ENCODE results near the gene DDX59. TPM values are rescaled to one million over a fixed set of nuclear protein-coding genes. Genes with fewer than 3 reads are reported as not detected.

The DDX59 gene
- total RNA-seq, 3 donors from 2014 or later, result 23.6 to 30.1 (median 24.2) TPM

DNA sequence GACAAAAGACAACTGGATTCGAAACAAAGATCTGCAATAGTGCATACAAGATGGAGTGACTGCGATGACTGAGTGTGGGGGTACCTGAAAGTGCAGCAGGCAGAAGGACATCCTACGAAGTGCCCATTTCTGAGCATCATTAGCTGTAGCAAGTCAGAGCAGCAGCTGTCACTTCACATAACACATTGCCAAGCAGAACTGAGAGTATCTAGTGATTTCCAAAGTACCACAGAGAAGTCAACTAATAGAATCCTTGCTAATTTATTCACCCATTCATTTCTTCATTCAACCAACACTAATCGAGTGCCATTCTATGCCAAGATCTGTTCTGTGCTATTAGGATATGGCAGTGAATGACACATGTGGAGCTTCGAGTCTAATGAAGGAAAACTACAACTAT is 37.4 kb upstream of the DDX59 start:
- Histone ChIP-seq H3K27ac (no peak overlapping the region), H3K4me3 (no peak overlapping the region), H3K4me1 (no peaks in the 10 kb centered on the region), H3K27me3 (no peaks in the 10 kb centered on the region), H3K36me3 (no peaks in the 10 kb centered on the region), H3K9me3 (no peaks in the 10 kb centered on the region)
- TF ChIP-seq POLR2AphosphoS5 (IDR thresholded peaks at IDR 0.05) (no peak), POLR2A (IDR thresholded peaks at IDR 0.05) (no peak)
- TF ChIP-seq, protein P1, sequence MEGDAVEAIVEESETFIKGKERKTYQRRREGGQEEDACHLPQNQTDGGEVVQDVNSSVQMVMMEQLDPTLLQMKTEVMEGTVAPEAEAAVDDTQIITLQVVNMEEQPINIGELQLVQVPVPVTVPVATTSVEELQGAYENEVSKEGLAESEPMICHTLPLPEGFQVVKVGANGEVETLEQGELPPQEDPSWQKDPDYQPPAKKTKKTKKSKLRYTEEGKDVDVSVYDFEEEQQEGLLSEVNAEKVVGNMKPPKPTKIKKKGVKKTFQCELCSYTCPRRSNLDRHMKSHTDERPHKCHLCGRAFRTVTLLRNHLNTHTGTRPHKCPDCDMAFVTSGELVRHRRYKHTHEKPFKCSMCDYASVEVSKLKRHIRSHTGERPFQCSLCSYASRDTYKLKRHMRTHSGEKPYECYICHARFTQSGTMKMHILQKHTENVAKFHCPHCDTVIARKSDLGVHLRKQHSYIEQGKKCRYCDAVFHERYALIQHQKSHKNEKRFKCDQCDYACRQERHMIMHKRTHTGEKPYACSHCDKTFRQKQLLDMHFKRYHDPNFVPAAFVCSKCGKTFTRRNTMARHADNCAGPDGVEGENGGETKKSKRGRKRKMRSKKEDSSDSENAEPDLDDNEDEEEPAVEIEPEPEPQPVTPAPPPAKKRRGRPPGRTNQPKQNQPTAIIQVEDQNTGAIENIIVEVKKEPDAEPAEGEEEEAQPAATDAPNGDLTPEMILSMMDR (IDR thresholded peaks at IDR 0.05), result no peak
- no peak for DNase-seq (ENCODE audit: low spot score in 2 of 2)
- intact Hi-C loops (cut with DNase I; ENCODE audit: low total_unique reads), result no loop called here

DNA sequence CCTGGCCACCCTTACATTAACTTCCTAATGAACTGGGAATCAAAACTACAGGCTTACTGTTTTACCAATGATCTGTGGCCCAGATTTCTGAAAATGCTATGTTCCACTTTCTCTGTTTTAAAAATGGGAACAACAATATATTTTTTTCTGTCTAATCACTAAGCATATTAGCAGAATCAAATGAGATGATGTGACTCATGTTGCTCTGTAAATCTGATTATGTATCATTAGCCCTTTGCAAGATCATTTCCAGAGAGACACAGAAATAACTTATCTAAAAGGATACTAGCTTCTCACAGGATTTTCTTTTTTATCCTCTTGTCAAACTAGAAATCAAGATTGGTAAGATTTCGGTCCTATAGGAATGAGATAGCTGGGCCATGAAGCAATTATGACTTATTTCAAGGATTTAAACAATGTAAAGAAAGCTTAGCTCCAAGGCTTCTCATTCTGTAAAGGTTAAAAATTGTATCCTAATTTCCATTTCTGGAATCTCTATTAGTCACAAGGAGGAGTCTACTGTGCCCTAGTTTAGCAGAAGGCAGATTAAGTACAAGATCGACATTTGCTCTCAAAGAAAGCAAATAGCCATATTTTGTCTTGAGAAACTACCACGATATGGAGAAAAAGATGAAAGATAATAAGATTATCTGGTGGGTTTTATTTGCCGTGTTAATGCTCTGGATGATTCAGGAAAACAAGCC is 36.6 kb upstream of the DDX59 start:
- DNase-seq (ENCODE audit: low spot score in 2 of 2), result no peak
- intact Hi-C loops (cut with DNase I; ENCODE audit: low total_unique reads), result no loop called here
- H3K4me1 ChIP-seq, result no peaks in the 10 kb centered on the region
- no peak overlapping the region for H3K27ac ChIP-seq
- H3K9me3 ChIP-seq, result no peaks in the 10 kb centered on the region
- no peak overlapping the region for H3K4me3 ChIP-seq
- no peaks in the 10 kb centered on the region for H3K36me3 ChIP-seq
- no peaks in the 10 kb centered on the region for H3K27me3 ChIP-seq
- TF ChIP-seq POLR2AphosphoS5 (IDR thresholded peaks at IDR 0.05) (no peak), POLR2A (IDR thresholded peaks at IDR 0.05) (no peak)
- TF ChIP-seq, protein P1 (IDR thresholded peaks at IDR 0.05), result no peak

DNA sequence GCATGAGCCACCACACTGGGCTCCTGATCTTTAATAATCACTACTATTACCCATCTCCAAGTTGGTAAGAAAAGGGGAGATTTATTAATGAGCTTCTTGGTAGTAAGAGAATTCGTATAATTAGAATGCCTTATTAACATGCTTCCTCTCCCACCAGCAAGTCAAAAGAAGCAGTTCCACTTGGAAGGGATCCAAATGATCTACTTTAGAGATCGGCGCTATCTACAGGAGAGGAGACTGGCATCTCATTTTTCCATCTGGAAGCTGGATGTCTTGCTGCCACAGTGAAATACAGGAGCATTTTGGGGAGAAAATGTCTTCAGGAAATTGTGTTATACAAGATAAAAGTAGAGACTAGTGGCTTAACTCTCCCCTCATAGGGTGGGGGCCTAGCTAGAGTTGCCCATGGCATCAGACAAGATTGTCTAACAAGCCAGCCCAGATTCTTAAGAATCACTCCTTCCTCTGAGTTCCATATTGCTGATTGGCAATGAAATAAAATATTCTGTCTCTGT is 35.3 kb upstream of the DDX59 start:
- no peaks in the 10 kb centered on the region for H3K36me3 ChIP-seq
- TF ChIP-seq, protein P1 (IDR thresholded peaks at IDR 0.05), result no peak
- TF ChIP-seq POLR2AphosphoS5 (IDR thresholded peaks at IDR 0.05) (no peak), POLR2A (IDR thresholded peaks at IDR 0.05) (no peak)
- H3K4me1 ChIP-seq, result no peaks in the 10 kb centered on the region
- no peaks in the 10 kb centered on the region for H3K27me3 ChIP-seq
- no peak overlapping the region for H3K4me3 ChIP-seq
- intact Hi-C loops (cut with DNase I; ENCODE audit: low total_unique reads), result no loop called here
- H3K9me3 ChIP-seq, result no peaks in the 10 kb centered on the region
- H3K27ac ChIP-seq, result no peak overlapping the region
- no peak for DNase-seq (ENCODE audit: low spot score in 2 of 2)

DNA sequence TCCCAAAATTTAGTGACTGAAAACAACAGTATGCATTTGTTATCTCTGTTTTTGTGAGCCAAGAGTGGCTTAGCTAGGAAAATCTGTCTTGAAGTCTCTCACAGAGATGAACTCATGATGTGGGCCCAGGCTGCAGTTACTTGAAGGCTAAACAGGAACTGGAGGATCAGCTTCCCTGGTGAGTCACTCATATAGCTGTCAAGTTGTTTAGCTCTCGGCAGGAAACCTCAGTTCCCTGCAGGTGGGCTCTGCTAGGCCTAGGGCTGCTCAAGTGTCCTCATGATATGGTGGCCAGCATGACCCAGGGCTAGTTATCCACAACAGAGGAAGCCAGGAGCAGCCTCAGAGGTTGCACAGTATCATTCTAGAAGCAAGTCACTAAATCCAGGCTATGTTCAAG is 30.2 kb upstream of the DDX59 start:
- no peak for TF ChIP-seq POLR2A (IDR thresholded peaks at IDR 0.05)
- Histone ChIP-seq H3K27me3 (no peaks in the 10 kb centered on the region), H3K4me3 (no peak overlapping the region), H3K36me3 (no peaks in the 10 kb centered on the region), H3K4me1 (no peaks in the 10 kb centered on the region), H3K27ac (no peak overlapping the region), H3K9me3 (no peaks in the 10 kb centered on the region)
- DNase-seq (ENCODE audit: low spot score in 2 of 2), result no peak
- intact Hi-C loops (cut with DNase I; ENCODE audit: low total_unique reads), result no loop called here

DNA sequence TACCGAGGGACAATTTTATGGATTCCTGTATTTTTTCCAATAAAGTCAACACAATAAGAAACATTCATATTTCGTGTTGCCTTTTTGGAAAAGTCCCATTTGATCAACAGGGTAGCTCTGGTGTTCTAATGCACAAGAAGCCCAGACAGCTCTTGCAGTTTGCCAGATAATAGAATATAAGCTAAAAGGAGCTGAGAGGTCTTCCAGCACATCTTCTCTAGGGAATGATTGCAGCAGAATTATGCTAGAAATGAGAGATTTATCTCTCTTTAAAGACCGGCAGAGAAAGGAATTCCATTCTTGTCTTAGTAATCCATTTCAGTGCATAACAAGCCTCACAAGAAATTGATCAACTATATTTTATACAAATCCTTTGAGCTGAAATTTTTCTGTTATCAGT is 25.0 kb upstream of the DDX59 start:
- intact Hi-C loops (cut with DNase I; ENCODE audit: low total_unique reads), result no loop called here
- H3K9me3 ChIP-seq, result no peaks in the 10 kb centered on the region
- DNase-seq (ENCODE audit: low spot score in 2 of 2), result no peak
- no peak overlapping the region for H3K27ac ChIP-seq
- no peaks in the 10 kb centered on the region for H3K4me1 ChIP-seq
- TF ChIP-seq, protein P1 (IDR thresholded peaks at IDR 0.05), result no peak
- TF ChIP-seq POLR2AphosphoS5 (IDR thresholded peaks at IDR 0.05) (no peak), POLR2A (IDR thresholded peaks at IDR 0.05) (no peak)
- H3K36me3 ChIP-seq, result no peaks in the 10 kb centered on the region
- no peaks in the 10 kb centered on the region for H3K27me3 ChIP-seq
- no peak overlapping the region for H3K4me3 ChIP-seq
